IPS-20b (cell line): Measurements from ENCODE around the gene PDE11A.

Experiments used
- H3K27ac ChIP-seq: one replicate; pipeline ENCODE4 v1.5.1; 2013; ENCODE audit warnings: low read length
- H3K27me3 ChIP-seq: 2 replicates; pipeline ENCODE4 v1.6.1; 2013; ENCODE audit warnings: mild to moderate bottlenecking, low read length, inconsistent platforms; ENCODE audit not compliant: insufficient read depth
- H3K36me3 ChIP-seq: 2 replicates; pipeline ENCODE4 v1.6.1; 2013; ENCODE audit warnings: low read depth, mild to moderate bottlenecking, inconsistent platforms, low read length, moderate library complexity; ENCODE audit not compliant: insufficient read depth
- H3K4me1 ChIP-seq: 2 replicates; pipeline ENCODE4 v1.6.1; 2013; ENCODE audit warnings: mild to moderate bottlenecking, control low read depth, inconsistent platforms, low read length, moderate library complexity; ENCODE audit not compliant: insufficient read depth
- H3K4me3 ChIP-seq: 2 replicates; pipeline ENCODE4 v1.5.1; 2013; ENCODE audit warnings: mild to moderate bottlenecking, low read length, inconsistent platforms
- H3K9ac ChIP-seq: 2 replicates; pipeline ENCODE4 v1.6.1; 2013; ENCODE audit warnings: low read depth, mild to moderate bottlenecking, inconsistent platforms, low read length, moderate library complexity
- H3K9me3 ChIP-seq: 2 replicates; pipeline ENCODE4 v1.6.1; 2013; ENCODE audit warnings: mild to moderate bottlenecking, low read depth, low read length, inconsistent platforms; ENCODE audit not compliant: insufficient read depth

The PDE11A gene

GRCh38 chr2:178072383-178073301 lies at the start of gene PDE11A:
TSS of gene PDE11A (minus strand) at chr2:178072777. CDS start at chr2:178072437, 340 bp downstream.
- Histone ChIP-seq H3K4me3 (peak within 1 kb of the TSS; percentile 93), H3K27ac (no peak within 1 kb of the TSS), H3K27me3 (peaks cover 47% of the 10 kb centered on the region), H3K9ac (peak within 1 kb of the TSS; percentile 73; the same call in 1 of the 2 replicates), H3K36me3 (no peaks in the 10 kb centered on the region), H3K4me1 (no peaks in the 10 kb centered on the region), H3K9me3 (no peaks in the 10 kb centered on the region)

GRCh38 chr2:178119179-178119922 lies 46.8 kb upstream of the PDE11A start:
- no peak overlapping the region for H3K9ac ChIP-seq
- peaks cover 32% of the 10 kb centered on the region for H3K36me3 ChIP-seq
- no peak overlapping the region for H3K4me3 ChIP-seq
- no peak overlapping the region for H3K27ac ChIP-seq
- H3K27me3 ChIP-seq, result no peaks in the 10 kb centered on the region
- H3K9me3 ChIP-seq, result no peaks in the 10 kb centered on the region
- H3K4me1 ChIP-seq, result no peaks in the 10 kb centered on the region

- Histone ChIP-seq H3K4me1 (no peaks in the 10 kb centered on the region; the same call in none of the 2 replicates), H3K9ac (no peak overlapping the region), H3K9me3 (no peaks in the 10 kb centered on the region), H3K27me3 (no peaks in the 10 kb centered on the region), H3K4me3 (no peak overlapping the region), H3K27ac (no peak overlapping the region), H3K36me3 (peaks cover 19% of the 10 kb centered on the region)
Observed at GRCh38 chr2:178117725-178118124, 45.1 kb upstream of the PDE11A start.

- H3K27me3 ChIP-seq, result no peaks in the 10 kb centered on the region
- H3K9ac ChIP-seq, result no peak overlapping the region
- H3K27ac ChIP-seq, result no peak overlapping the region
- no peak overlapping the region for H3K4me3 ChIP-seq
- H3K9me3 ChIP-seq, result no peaks in the 10 kb centered on the region
- H3K36me3 ChIP-seq, result peaks cover 5% of the 10 kb centered on the region; the same call in 1 of the 2 replicates
- no peaks in the 10 kb centered on the region; the same call in none of the 2 replicates for H3K4me1 ChIP-seq
Observed at GRCh38 chr2:178115271-178115670, 42.7 kb upstream of the PDE11A start.

- H3K4me1 ChIP-seq, result no peaks in the 10 kb centered on the region; the same call in none of the 2 replicates
- H3K9ac ChIP-seq, result no peak overlapping the region
- no peaks in the 10 kb centered on the region for H3K27me3 ChIP-seq
Observed at GRCh38 chr2:178114462-178114861, 41.9 kb upstream of the PDE11A start.

GRCh38 chr2:178112202-178113152 lies 39.9 kb upstream of the PDE11A start, which contains the start of gene RBM45:
TSS of gene RBM45 (plus strand) at chr2:178112437. CDS start at chr2:178112547, 110 bp downstream.
- H3K27ac ChIP-seq, result no peak within 1 kb of the TSS
- H3K4me3 ChIP-seq, result peak within 1 kb of the TSS; percentile 88
- no peaks in the 10 kb centered on the region for H3K27me3 ChIP-seq
- H3K9ac ChIP-seq, result peak within 1 kb of the TSS; percentile 81
- H3K36me3 ChIP-seq, result no peaks in the 10 kb centered on the region
- no peaks in the 10 kb centered on the region; the same call in none of the 2 replicates for H3K4me1 ChIP-seq
- H3K9me3 ChIP-seq, result no peaks in the 10 kb centered on the region

More at GRCh38 chr2:178114462-178114861, 41.9 kb upstream of the PDE11A start:
- Histone ChIP-seq H3K27ac (no peak overlapping the region), H3K36me3 (peaks cover 5% of the 10 kb centered on the region; the same call in 1 of the 2 replicates), H3K9me3 (no peaks in the 10 kb centered on the region), H3K4me3 (no peak overlapping the region)

- H3K9ac ChIP-seq, result no peak overlapping the region
- H3K36me3 ChIP-seq, result no peaks in the 10 kb centered on the region
- no peaks in the 10 kb centered on the region for H3K27me3 ChIP-seq
- H3K9me3 ChIP-seq, result no peaks in the 10 kb centered on the region
- no peaks in the 10 kb centered on the region; the same call in none of the 2 replicates for H3K4me1 ChIP-seq
- H3K27ac ChIP-seq, result no peak overlapping the region
- peak overlapping the region; percentile 88; the same call in 1 of the 2 replicates for H3K4me3 ChIP-seq
Observed at GRCh38 chr2:178111743-178112142, 39.2 kb upstream of the PDE11A start.

GRCh38 chr2:178110681-178111080 lies 38.1 kb upstream of the PDE11A start:
- H3K27ac ChIP-seq, result no peak overlapping the region

GRCh38 chr2:178109813-178110212 lies 37.2 kb upstream of the PDE11A start:
- Histone ChIP-seq H3K4me1 (no peaks in the 10 kb centered on the region; the same call in none of the 2 replicates), H3K4me3 (no peak overlapping the region), H3K9me3 (no peaks in the 10 kb centered on the region), H3K36me3 (no peaks in the 10 kb centered on the region), H3K27me3 (no peaks in the 10 kb centered on the region), H3K9ac (no peak overlapping the region), H3K27ac (no peak overlapping the region)

More at GRCh38 chr2:178110681-178111080, 38.1 kb upstream of the PDE11A start:
- H3K9me3 ChIP-seq, result no peaks in the 10 kb centered on the region
- no peak overlapping the region for H3K4me3 ChIP-seq
- H3K9ac ChIP-seq, result no peak overlapping the region
- H3K27me3 ChIP-seq, result no peaks in the 10 kb centered on the region
- H3K4me1 ChIP-seq, result no peaks in the 10 kb centered on the region; the same call in none of the 2 replicates
- no peaks in the 10 kb centered on the region for H3K36me3 ChIP-seq

GRCh38 chr2:178108176-178108575 lies 35.6 kb upstream of the PDE11A start:
- Histone ChIP-seq H3K36me3 (no peaks in the 10 kb centered on the region), H3K27me3 (no peaks in the 10 kb centered on the region), H3K9ac (no peak overlapping the region), H3K27ac (no peak overlapping the region), H3K4me1 (no peaks in the 10 kb centered on the region; the same call in 1 of the 2 replicates), H3K9me3 (no peaks in the 10 kb centered on the region), H3K4me3 (no peak overlapping the region)
